Mesenchymal stem cell (in vitro differentiated cells and primary cell): ENCODE results near the gene LAMA4.

Experiments
- DNase-seq: peaks from one replicate; pipeline ENCODE4 v3.0.0-alpha.2; 2013
- H2AFZ ChIP-seq: one replicate; pipeline ENCODE4 v1.6.1; 2013; ENCODE audit warnings: low read depth, mild to moderate bottlenecking, control low read depth, inconsistent platforms, low read length, moderate library complexity
- H2AK5ac ChIP-seq: 2 replicates; pipeline ENCODE4 v1.6.1; 2013; ENCODE audit warnings: low read length, moderate library complexity, mild to moderate bottlenecking, inconsistent platforms; ENCODE audit not compliant: severe bottlenecking
- H2BK120ac ChIP-seq: one replicate; pipeline ENCODE4 v1.6.1; 2013; ENCODE audit warnings: low read depth, mild to moderate bottlenecking, inconsistent platforms, low read length, moderate library complexity
- H2BK12ac ChIP-seq, 2 experiments: one replicate each; pipeline ENCODE4 v1.6.1; 2013; ENCODE audit warnings: inconsistent platforms in 2 of 2, low read length in 2 of 2, mild to moderate bottlenecking in 2 of 2, moderate library complexity in 2 of 2, control low read depth in 1 of 2
- H2BK15ac ChIP-seq: one replicate; pipeline ENCODE4 v1.6.1; 2013; ENCODE audit warnings: mild to moderate bottlenecking, low read depth, inconsistent platforms; ENCODE audit not compliant: poor library complexity, severe bottlenecking
- H2BK5ac ChIP-seq: 2 replicates; pipeline ENCODE4 v1.6.1; 2013; ENCODE audit warnings: low read depth, mild to moderate bottlenecking, low read length, control low read depth, inconsistent platforms; ENCODE audit not compliant: poor library complexity, severe bottlenecking
- H3K14ac ChIP-seq, 2 experiments: one replicate each; pipeline ENCODE4 v1.6.1; 2013; ENCODE audit warnings: inconsistent platforms in 2 of 2, low read length in 2 of 2, control low read depth in 1 of 2, mild to moderate bottlenecking in 1 of 2, moderate library complexity in 1 of 2
- H3K18ac ChIP-seq, 2 experiments: one replicate each; pipeline ENCODE4 v1.6.1; 2013; ENCODE audit warnings: inconsistent platforms in 2 of 2, low read length in 2 of 2, control low read depth in 1 of 2, low read depth in 1 of 2, mild to moderate bottlenecking in 1 of 2
- H3K23ac ChIP-seq, 2 experiments: one replicate each; pipeline ENCODE4 v1.6.1; 2013; ENCODE audit warnings: inconsistent platforms in 2 of 2, low read length in 2 of 2, mild to moderate bottlenecking in 2 of 2, moderate library complexity in 2 of 2, control low read depth in 1 of 2
- H3K27ac ChIP-seq: 2 replicates; pipeline ENCODE4 v1.5.1; 2013; ENCODE audit warnings: mild to moderate bottlenecking, moderate library complexity, low read length, control low read depth, inconsistent platforms; ENCODE audit not compliant: poor library complexity, severe bottlenecking
- H3K27me3 ChIP-seq, 2 experiments: 2 replicates each; pipeline versions ENCODE4 v1.6.1 to v1.7.0; 2013; ENCODE audit warnings: low read length in 2 of 2, mild to moderate bottlenecking in 2 of 2, moderate library complexity in 2 of 2, control low read depth in 1 of 2, inconsistent platforms in 1 of 2; ENCODE audit not compliant: control insufficient read depth in 1 of 2, insufficient read depth in 1 of 2
- H3K36me3 ChIP-seq, 2 experiments: 2 replicates each; pipeline versions ENCODE4 v1.6.1 to v1.7.0; 2013; ENCODE audit warnings: low read length in 2 of 2, control low read depth in 1 of 2, inconsistent platforms in 1 of 2, low read depth in 1 of 2, mild to moderate bottlenecking in 1 of 2; ENCODE audit not compliant: insufficient read depth in 2 of 2, control insufficient read depth in 1 of 2
- H3K4ac ChIP-seq, 2 experiments: one replicate each; pipeline ENCODE4 v1.6.1; 2013; ENCODE audit warnings: inconsistent platforms in 2 of 2, low read length in 2 of 2, mild to moderate bottlenecking in 2 of 2, moderate library complexity in 2 of 2, control low read depth in 1 of 2, low read depth in 1 of 2
- H3K4me1 ChIP-seq: 2 replicates; pipeline ENCODE4 v1.6.1; 2013; ENCODE audit warnings: low read depth, low read length, control low read depth; ENCODE audit not compliant: control insufficient read depth, insufficient read depth
- H3K4me2 ChIP-seq: 2 replicates; pipeline ENCODE4 v1.6.1; 2013; ENCODE audit warnings: low read length, mild to moderate bottlenecking, inconsistent platforms; ENCODE audit not compliant: poor library complexity, severe bottlenecking
- H3K4me3 ChIP-seq, 2 experiments: 2 replicates each; pipeline versions ENCODE4 v1.5.1 to v1.7.0; 2013; ENCODE audit warnings: low read length in 2 of 2, mild to moderate bottlenecking in 2 of 2, control low read depth in 1 of 2, low read depth in 1 of 2; ENCODE audit not compliant: insufficient read depth in 1 of 2
- H3K79me1 ChIP-seq: replicated peaks from 2 replicates; pipeline ENCODE4 v1.6.1; 2013; ENCODE audit warnings: mild to moderate bottlenecking, control low read depth, low read length, inconsistent platforms; ENCODE audit not compliant: poor library complexity, severe bottlenecking
- H3K9ac ChIP-seq: 2 replicates; pipeline ENCODE4 v1.7.0; 2013; ENCODE audit warnings: mild to moderate bottlenecking, low read length, moderate library complexity
- H3K9me3 ChIP-seq: 2 replicates; pipeline ENCODE4 v1.7.0; 2013; ENCODE audit warnings: mild to moderate bottlenecking, low read length; ENCODE audit not compliant: control insufficient read depth
- H4K8ac ChIP-seq: one replicate; pipeline ENCODE4 v1.6.1; 2013; ENCODE audit warnings: inconsistent platforms, mild to moderate bottlenecking, low read length, moderate library complexity
- H4K91ac ChIP-seq: one replicate; pipeline ENCODE4 v1.6.1; 2013; ENCODE audit warnings: mild to moderate bottlenecking, low read length, inconsistent platforms
- WGBS: methylation state at CpG from one replicate; pipeline ENCODE4 v1.1.7; 2013; ENCODE audit warnings: mixed read lengths; 5-methylcytosine and 5-hydroxymethylcytosine counted together

The LAMA4 gene

DNA sequence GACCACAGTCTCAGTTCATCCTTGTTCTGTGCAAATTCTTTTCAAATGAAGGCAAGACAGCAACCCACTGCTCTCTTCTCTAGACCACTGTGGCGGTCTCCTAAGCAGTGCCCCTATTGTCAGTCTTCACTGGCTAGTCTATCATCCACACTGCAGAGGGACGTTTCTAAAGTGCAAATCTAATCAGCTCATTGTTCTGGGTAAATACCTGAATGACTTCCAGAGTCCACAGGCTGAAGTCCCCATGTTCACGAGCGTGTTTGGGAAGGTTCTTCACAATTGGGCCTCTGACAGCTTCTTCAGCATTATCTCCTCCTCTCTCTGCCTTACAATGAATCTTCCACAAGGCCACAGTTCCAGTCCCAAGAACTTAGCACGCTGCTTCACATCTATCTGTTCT lies 73.2 kb downstream of the LAMA4 start:
- Histone ChIP-seq H3K4me1 (no peaks in the 10 kb centered on the region), H3K27me3 (no peaks in the 10 kb centered on the region), H3K4ac (no peak overlapping the region), H3K36me3 (peaks cover 0 to 94% of the 10 kb centered on the region in 2 experiments), H3K4me2 (no peak overlapping the region), H2BK120ac (no peak overlapping the region), H2BK5ac (no peak overlapping the region), H2BK12ac (no peak overlapping the region), H3K79me1 (no peaks in the 10 kb centered on the region), H4K8ac (no peak overlapping the region), H3K18ac (no peak overlapping the region), H3K4me3 (no peak overlapping the region), H3K9ac (peak overlapping the region; percentile 11), H2AK5ac (no peak overlapping the region), H3K27ac (no peak overlapping the region), H3K23ac (no peak overlapping the region), H2BK15ac (no peak overlapping the region), H3K14ac (no peak overlapping the region), H2AFZ (no peak overlapping the region), H4K91ac (no peak overlapping the region), H3K9me3 (no peaks in the 10 kb centered on the region)
- no peak for DNase-seq
- 82% methylated on average over 5 of the region's 5 CpGs for WGBS

DNA sequence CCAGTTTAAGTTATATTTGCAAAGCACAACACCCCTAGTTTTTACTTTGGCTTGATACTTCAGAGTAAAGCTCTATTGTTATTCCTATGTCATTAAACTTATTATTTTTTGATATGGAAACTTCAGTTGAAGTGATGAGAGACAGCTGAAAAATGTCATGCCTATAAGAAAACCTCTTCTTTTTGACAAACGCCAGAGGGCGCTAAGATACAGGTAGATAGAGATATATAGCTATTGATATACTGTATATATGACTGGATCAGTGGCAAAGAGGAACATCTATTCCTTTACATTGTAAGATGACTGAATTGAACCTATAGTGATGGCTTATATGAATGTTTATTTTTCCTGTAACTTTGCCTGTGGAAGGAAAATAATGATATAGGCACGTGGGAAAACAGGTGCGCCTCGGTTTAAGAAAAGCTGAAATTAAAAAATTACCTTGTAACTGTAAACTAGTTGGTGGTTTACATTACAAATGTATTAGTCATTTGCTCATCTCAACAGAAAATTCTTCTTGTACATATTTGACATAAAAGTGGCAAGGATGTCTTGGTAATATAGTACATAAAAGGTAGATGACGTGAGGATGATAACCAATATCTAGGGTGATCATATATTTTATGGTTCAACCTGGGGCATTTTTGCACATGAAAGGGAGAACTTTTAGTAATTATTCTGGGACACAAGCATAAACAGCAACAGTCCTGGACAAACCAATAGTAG lies 74.1 kb downstream of the LAMA4 start:
- H3K14ac ChIP-seq: no peak overlapping the region
- no peak overlapping the region for H2BK12ac ChIP-seq
- no peak overlapping the region for H3K4me2 ChIP-seq
- H2BK5ac ChIP-seq: no peak overlapping the region
- H4K8ac ChIP-seq: no peak overlapping the region
- H3K9ac ChIP-seq: peak overlapping the region; percentile 11
- WGBS: 97% methylated on average over 3 of the region's 6 CpGs
- H2AFZ ChIP-seq: no peak overlapping the region
- H3K36me3 ChIP-seq: peaks cover 0 to 94% of the 10 kb centered on the region in 2 experiments
- no peaks in the 10 kb centered on the region for H3K4me1 ChIP-seq
- H3K9me3 ChIP-seq: no peaks in the 10 kb centered on the region
- no peak overlapping the region for H3K23ac ChIP-seq
- no peak overlapping the region for H3K27ac ChIP-seq
- DNase-seq: peak; percentile 85
- H3K4me3 ChIP-seq: no peak overlapping the region
- H3K27me3 ChIP-seq: no peaks in the 10 kb centered on the region
- no peak overlapping the region for H4K91ac ChIP-seq
- no peak overlapping the region for H3K18ac ChIP-seq
- no peaks in the 10 kb centered on the region for H3K79me1 ChIP-seq
- no peak overlapping the region for H2BK15ac ChIP-seq
- H2BK120ac ChIP-seq: no peak overlapping the region
- H3K4ac ChIP-seq: no peak overlapping the region
- H2AK5ac ChIP-seq: no peak overlapping the region

DNA sequence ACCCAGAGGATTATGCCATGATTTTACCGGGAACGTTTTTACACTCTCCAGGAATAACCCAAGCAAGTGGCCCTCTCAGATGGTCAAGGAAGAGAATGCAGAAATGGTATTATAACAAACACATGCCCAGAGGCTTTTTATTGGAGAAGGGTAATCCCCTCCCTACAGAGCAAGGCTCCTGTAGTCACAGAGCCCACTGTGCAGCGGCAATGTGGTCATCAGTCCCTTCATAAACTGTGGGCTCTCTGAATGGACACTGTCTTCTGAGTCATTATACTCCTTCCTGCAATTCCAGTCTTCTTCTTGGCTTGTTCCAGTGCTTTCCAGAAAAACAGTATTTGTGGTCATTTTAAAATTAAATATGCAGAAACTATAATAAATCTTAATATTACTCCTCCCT lies 74.7 kb downstream of the LAMA4 start:
- Histone ChIP-seq H3K4me2 (no peak overlapping the region), H3K27ac (no peak overlapping the region), H3K27me3 (no peaks in the 10 kb centered on the region), H3K14ac (no peak overlapping the region), H4K91ac (no peak overlapping the region), H2AFZ (no peak overlapping the region), H2BK15ac (no peak overlapping the region), H3K4me1 (no peaks in the 10 kb centered on the region), H3K9me3 (no peaks in the 10 kb centered on the region), H3K18ac (no peak overlapping the region), H3K9ac (no peak overlapping the region), H3K4ac (no peak overlapping the region), H2BK120ac (no peak overlapping the region), H3K79me1 (no peaks in the 10 kb centered on the region), H3K4me3 (no peak overlapping the region), H2BK12ac (no peak overlapping the region), H3K36me3 (peaks cover 0 to 94% of the 10 kb centered on the region in 2 experiments), H2AK5ac (no peak overlapping the region), H3K23ac (no peak overlapping the region), H4K8ac (no peak overlapping the region), H2BK5ac (no peak overlapping the region)
- WGBS: 65% methylated on average over 1 of the region's 3 CpGs
- peak; percentile 18 for DNase-seq

DNA sequence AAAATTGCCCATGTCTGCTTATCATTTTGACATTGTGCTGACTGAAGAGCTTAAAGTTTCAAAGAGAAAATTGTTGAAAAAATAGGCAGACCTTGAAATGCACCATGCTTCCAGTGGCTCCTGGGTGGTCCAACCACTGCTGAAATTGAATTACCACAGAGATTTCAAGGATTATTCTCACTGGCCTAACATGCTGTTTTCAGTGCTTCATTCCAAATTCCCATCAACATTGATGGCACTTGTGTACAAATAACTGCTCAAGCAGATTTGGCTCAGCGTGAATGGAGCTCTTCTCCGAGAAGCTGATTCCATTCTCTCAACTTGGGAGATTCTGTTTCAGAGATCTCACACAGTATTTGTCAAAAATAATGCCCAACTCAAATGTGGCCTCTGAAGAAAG lies 75.5 kb downstream of the LAMA4 start:
- no peak overlapping the region for H3K23ac ChIP-seq
- no peak overlapping the region for H2BK120ac ChIP-seq
- H3K18ac ChIP-seq: no peak overlapping the region
- no peak overlapping the region for H2AK5ac ChIP-seq
- H3K79me1 ChIP-seq: no peaks in the 10 kb centered on the region
- no peak overlapping the region for H4K91ac ChIP-seq
- H3K14ac ChIP-seq: no peak overlapping the region
- no peak overlapping the region for H2BK15ac ChIP-seq
- H3K4me1 ChIP-seq: no peaks in the 10 kb centered on the region
- H3K4ac ChIP-seq: no peak overlapping the region
- no peak overlapping the region for H2BK5ac ChIP-seq
- 93% methylated on average over 2 of the region's 2 CpGs for WGBS
- H3K27ac ChIP-seq: no peak overlapping the region
- H3K36me3 ChIP-seq: peaks cover 0 to 94% of the 10 kb centered on the region in 2 experiments
- no peak overlapping the region for H2AFZ ChIP-seq
- H3K9ac ChIP-seq: peak overlapping the region; percentile 18
- no peak overlapping the region for H4K8ac ChIP-seq
- H3K4me3 ChIP-seq: no peak overlapping the region
- no peaks in the 10 kb centered on the region for H3K27me3 ChIP-seq
- no peak for DNase-seq
- no peaks in the 10 kb centered on the region for H3K9me3 ChIP-seq
- H2BK12ac ChIP-seq: no peak overlapping the region
- no peak overlapping the region for H3K4me2 ChIP-seq
